BJ (cell line): ENCODE results near the gene R3HCC1L. TPM values are rescaled to one million over a fixed set of nuclear protein-coding genes. Genes with fewer than 3 reads are reported as not detected.
"Not testable (repeated sequence)": the region's sequence is repeated elsewhere in the genome, so short reads cannot be mapped to it uniquely, and the experiment has no call there.

Experiments
- CTCF ChIA-PET: fragments of 350-600 bp; formaldehyde crosslinking; extraction: SDS; loops from one replicate; lab custom pipeline; 2021; ENCODE audit warnings: antibody characterized with exemption, inconsistent platforms; lab: Yijun Ruan, JAX
- POLR2A ChIA-PET: fragments of 300-600 bp; sonication (Branson Sonifier 250); formaldehyde crosslinking; extraction: SDS; loops from one replicate; lab custom pipeline; 2021; ENCODE audit warnings: antibody characterized with exemption; lab: Charles Lee
- DNase-seq: peaks from one replicate; pipeline ENCODE4 v3.0.0-alpha.2; 2011; ENCODE audit warnings: low read depth
- H3K27me3 ChIP-seq: 2 replicates; pipeline ENCODE4 v1.6.0; 2011; ENCODE audit warnings: low read length; ENCODE audit not compliant: control insufficient read depth, insufficient read depth
- H3K36me3 ChIP-seq: 2 replicates; pipeline ENCODE4 v1.5.1; 2011; ENCODE audit warnings: low read length; ENCODE audit not compliant: control insufficient read depth, insufficient read depth
- H3K4me3 ChIP-seq: 2 replicates; pipeline ENCODE4 v1.5.1; 2011; ENCODE audit warnings: low read depth, mild to moderate bottlenecking, control low read depth, low read length
- polyA plus RNA-seq: library from polyadenylated mRNA; depleted of rRNA; stranded (reverse); fragments of >200 nt; gene quantifications from 2 replicates; pipeline ENCODE4 v1.2.3, GENCODE V29; 2011
- TF ChIP-seq, protein P1 (sequence below): IDR thresholded peaks from 2 replicates; pipeline ENCODE4 v1.5.1; 2011; ENCODE audit warnings: low read depth, mild to moderate bottlenecking, control low read depth, inconsistent platforms, low read length, moderate library complexity; ENCODE audit not compliant: insufficient read depth

R3HCC1L gene
- polyA plus RNA-seq, 1 experiment: 5.6 TPM

DNA sequence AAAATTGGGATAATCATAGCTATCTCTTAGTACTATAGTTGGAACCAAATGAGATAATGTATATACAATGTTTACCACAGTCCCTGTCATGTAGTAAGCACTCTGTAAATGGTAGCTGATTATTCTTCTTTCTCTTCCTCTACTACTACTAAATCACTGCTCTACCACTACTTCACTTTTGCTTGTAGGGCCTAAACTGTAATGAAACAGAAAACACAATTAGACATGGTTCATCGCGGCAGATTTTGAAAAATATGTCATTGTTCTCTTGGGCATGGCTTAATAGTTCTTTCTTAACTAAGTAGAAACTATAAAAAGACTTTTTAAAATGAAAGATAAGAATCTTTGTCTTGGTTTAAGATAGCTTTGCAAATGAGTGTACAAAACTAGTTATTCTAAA is 34.9 kb downstream of the R3HCC1L start:
- H3K4me3 ChIP-seq: no peak overlapping the region
- DNase-seq: no peak
- H3K27me3 ChIP-seq: no peaks in the 10 kb centered on the region
- peaks cover 2% of the 10 kb centered on the region for H3K36me3 ChIP-seq
- TF ChIP-seq, protein P1, sequence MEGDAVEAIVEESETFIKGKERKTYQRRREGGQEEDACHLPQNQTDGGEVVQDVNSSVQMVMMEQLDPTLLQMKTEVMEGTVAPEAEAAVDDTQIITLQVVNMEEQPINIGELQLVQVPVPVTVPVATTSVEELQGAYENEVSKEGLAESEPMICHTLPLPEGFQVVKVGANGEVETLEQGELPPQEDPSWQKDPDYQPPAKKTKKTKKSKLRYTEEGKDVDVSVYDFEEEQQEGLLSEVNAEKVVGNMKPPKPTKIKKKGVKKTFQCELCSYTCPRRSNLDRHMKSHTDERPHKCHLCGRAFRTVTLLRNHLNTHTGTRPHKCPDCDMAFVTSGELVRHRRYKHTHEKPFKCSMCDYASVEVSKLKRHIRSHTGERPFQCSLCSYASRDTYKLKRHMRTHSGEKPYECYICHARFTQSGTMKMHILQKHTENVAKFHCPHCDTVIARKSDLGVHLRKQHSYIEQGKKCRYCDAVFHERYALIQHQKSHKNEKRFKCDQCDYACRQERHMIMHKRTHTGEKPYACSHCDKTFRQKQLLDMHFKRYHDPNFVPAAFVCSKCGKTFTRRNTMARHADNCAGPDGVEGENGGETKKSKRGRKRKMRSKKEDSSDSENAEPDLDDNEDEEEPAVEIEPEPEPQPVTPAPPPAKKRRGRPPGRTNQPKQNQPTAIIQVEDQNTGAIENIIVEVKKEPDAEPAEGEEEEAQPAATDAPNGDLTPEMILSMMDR: no peak
- CTCF ChIA-PET: interaction anchor here (1.0 to 6.5 kb wide), 13 partner anchors 9 to 226 kb away, joined by 3 to 79 read pairs (median 7); no protein-coding TSS in a partner anchor
- POLR2A ChIA-PET: no interaction called here

DNA sequence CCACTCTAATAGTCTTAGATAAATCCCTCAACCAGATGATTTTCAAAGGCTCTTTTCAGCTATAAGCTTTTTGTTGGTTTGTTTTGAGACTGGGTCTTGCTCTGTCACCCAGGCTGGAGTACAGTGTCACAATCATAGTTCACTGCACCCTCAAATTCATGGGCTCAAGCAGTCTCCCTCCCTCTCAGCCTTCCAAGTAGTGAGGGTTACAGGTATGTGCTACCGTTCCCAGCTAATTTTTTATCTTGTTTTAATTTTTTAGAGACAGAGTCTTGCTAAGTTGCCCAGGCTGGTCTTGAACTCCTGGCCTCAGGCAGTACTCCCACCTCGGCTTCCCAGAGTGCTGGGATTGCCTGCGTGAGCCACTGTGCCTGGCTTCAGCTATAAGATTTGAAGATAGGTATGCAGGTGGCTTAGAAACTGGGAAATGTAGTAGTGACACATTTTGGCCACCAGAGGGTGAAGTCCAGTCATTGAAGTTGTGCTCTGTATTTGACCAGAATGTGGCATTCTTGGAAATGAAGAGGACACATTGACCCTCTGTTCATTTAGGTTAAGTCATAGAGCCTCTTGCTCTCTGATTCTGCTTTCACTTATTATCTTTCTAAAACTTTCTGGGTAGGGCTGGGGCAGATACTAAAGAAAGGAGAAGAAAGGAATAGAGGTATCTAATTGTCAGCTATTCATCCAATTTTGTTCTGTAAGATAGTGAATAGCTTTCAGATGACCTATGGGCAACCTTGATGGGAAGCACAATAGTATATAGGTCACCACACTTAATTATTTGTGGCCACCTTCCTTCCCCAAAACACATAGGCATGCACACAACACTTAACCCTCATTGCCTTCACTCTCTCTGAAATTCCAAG is 36.0 kb downstream of the R3HCC1L start:
- TF ChIP-seq, protein P1: peak; percentile 80
- H3K27me3 ChIP-seq: no peaks in the 10 kb centered on the region
- ChIA-PET CTCF (interaction anchor here (0.5 to 6.5 kb wide), 35 partner anchors 8 to 304 kb away, joined by 3 to 79 read pairs (median 5); no protein-coding TSS in a partner anchor), POLR2A (no interaction called here)
- no peak for DNase-seq
- no peak overlapping the region for H3K4me3 ChIP-seq
- peaks cover 3% of the 10 kb centered on the region for H3K36me3 ChIP-seq

DNA sequence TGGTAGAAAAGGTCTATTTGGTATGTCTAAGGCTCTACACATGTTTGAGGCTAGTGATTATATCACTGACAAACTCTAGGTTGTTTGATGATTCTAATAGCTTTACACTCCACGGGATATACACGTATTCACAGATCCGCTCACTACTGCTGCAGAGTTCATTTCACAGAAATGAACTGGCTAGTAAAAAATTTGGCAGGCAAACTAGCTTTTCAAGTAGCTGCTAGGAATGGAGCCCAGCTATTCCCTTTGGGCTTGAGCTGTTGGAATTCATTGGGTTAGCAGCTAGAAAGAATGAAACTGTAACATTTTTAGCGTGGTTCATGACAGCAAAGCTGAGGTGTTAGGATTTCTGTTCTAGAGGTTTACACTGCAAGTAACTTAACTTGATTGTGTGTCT is 37.6 kb downstream of the R3HCC1L start:
- ChIA-PET CTCF (interaction anchor here (0.9 to 6.5 kb wide), 13 partner anchors 9 to 223 kb away, joined by 3 to 79 read pairs (median 8); no protein-coding TSS in a partner anchor), POLR2A (no interaction called here)
- H3K27me3 ChIP-seq: no peaks in the 10 kb centered on the region
- 0 out of 2 replicates have a peak, but pooled peaks cover 1% of the 10 kb centered on the region for H3K36me3 ChIP-seq
- no peak for DNase-seq
- TF ChIP-seq, protein P1: no peak
- H3K4me3 ChIP-seq: no peak overlapping the region

DNA sequence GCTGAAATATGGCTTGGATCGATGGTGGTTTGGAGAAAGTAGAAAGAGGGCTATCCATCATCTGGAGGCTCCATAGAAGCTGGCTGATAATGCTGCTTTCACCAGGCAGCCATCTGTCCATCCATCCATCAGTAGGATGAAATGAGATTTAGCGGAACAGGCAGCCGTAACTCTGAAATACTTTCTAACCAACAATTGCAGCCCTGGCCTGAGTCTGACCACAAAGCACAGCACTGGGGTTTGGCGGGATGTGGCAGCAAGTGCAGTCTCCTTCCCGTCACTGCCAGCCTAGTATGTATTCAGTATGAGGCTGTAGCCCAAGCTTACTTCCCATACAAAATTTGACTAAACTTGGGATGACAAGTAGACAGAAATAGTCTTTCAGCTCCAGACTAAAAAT is 38.0 kb downstream of the R3HCC1L start:
- TF ChIP-seq, protein P1: no peak
- ChIA-PET POLR2A (no interaction called here), CTCF (interaction anchor here (2.2 to 6.5 kb wide), 4 partner anchors 11 to 223 kb away, joined by 8 to 79 read pairs (median 34); no protein-coding TSS in a partner anchor)
- Histone ChIP-seq H3K27me3 (no peaks in the 10 kb centered on the region), H3K4me3 (no peak overlapping the region), H3K36me3 (0 out of 2 replicates have a peak, but pooled peaks cover 1% of the 10 kb centered on the region)
- DNase-seq: no peak

DNA sequence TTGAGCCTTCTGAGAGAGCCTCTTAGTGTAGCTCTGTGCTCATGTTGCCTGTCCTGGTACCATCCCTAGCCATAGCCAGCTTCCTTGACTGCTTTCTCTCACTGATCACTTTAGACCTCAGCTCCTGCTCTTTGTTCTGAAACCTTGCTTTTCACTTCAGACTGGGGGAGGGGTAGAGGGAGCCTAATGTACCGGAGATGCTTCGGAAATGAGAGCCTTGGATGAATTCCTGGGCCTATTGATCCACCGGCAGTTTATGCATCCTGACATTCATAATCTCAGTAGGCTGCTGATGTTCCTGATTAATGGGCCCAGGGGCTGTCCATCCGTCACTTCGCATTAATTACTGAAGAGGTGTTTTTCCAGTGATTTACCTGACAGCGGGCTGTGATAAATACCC is 38.8 kb downstream of the R3HCC1L start:
- DNase-seq: no peak
- 0 out of 2 replicates have a peak, but pooled peaks cover 1% of the 10 kb centered on the region for H3K36me3 ChIP-seq
- TF ChIP-seq, protein P1: no peak
- H3K4me3 ChIP-seq: no peak overlapping the region
- POLR2A ChIA-PET: no interaction called here
- CTCF ChIA-PET: no interaction called here
- H3K27me3 ChIP-seq: no peaks in the 10 kb centered on the region

DNA sequence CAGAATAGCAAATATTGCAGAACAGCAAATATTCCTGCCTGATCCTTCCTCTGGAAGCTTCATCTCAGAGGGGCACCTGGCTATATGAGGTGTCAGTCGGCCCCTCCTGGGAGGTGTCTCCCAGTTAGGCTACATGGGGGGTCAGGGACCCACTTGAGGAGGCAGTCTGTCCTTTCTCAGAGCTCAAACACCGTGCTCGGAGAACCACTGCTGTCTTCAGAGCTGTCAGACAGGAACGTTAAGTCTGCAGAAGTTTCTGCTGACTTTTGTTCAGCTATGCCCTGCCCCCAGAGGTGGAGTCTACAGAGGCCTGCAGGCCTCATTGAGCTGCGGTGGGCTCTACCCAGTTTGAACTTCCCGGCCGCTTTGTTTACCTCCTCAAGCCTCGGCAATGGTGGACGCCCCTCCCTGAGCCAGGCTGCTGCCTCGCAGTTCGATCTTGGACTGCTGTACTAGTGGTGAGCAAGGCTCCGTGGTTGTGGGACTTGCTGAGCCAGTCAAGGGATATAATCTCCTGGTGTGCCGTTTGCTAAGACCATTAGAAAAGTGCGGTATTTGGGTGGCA is 48.0 kb downstream of the R3HCC1L start:
- CTCF ChIA-PET: interaction anchor here (1.2 to 3.4 kb wide), 3 partner anchors 11 to 18 kb away, joined by 3 to 7 read pairs (median 7); no protein-coding TSS in a partner anchor
- H3K27me3 ChIP-seq, POLR2A ChIA-PET, DNase-seq, H3K4me3 ChIP-seq, H3K36me3 ChIP-seq: not testable (repeated sequence)
